GM21528 (cell line): ENCODE results near the gene MAST4.

Experiments used
- ATAC-seq: cut with Tn5 transposase; IDR thresholded peaks from one replicate; pipeline ENCODE4 v1.9.1; 2021; ENCODE audit warnings: mild to moderate bottlenecking, moderate library complexity; ENCODE audit not compliant: unreplicated experiment, low FRiP score

Gene MAST4

GRCh38 chr5:67028941-67029340, 432.7 kb downstream of the MAST4 start:
- ATAC-seq, result no peak

DNA sequence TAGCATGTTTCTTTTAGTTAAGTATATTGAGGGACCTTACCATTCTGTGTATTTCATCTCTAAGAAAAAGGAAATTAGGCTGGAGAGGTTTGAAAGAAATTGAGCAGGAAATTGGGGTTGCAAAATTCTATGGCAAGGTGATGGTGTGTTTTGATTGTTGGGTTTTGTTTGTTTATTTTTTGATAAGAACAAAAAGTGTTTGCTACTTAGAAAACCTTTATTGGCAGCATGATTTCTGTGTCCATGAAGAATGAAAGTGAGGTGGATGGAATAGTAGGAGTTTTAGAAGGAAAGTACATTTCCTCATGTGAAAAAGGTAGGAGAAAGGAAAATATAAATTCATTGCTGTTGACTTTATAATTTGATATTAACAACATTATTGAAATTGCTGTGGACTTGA, 433.3 kb downstream of the MAST4 start:
- ATAC-seq, result no peak

DNA sequence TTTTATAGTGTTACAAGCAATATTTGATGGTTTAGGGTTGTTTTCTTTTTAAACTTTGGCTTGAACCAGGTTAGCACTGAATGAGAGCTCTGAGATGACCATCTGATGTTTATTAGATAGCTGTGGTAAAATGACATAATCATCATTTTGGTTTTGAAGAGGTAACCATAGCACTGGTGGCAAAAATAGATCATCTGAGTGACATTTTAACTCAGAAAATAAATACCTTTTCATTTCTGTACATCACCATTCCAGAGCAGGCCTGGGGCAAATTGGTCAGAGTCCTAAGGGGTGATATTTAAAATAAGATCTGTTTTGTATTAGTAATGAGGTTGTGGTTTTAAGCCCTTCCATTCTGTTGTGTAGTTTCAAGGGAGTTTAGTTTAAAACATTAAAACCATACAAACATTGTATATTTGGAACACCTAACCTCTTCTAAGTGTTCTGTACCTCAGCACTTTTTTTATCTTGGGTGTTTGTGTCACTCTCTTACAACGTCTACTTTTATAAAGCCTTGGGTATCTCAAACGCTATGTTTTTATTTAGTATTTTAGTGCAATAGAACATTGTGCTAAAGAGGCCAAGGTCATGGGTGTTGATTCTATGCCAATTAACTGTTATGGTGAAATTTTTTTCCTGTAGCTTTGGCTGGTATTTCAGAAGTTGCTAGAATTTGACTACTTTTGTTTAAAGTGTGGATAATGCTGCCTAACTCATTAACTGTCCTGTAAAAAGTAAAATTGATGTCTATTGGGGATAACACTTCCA, 434.3 kb downstream of the MAST4 start:
- no peak for ATAC-seq

DNA sequence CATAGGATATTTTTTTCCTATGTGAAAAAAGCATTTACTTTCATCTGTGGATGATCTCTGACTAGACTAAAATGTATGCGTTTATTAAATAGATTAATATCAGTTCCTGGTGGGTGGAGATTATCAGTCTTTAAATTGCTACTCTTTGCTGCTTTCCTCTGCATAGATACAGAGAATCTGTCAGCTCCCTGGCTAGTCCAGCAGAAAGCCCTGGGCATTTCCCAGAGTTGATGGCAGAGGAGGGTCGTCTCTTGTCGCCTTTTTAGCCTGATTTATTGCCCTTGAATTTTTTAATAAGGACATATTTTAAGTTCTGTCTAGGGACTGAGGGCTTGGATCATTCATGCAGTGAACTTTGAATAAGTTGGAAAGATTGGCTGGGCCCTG, 434.9 kb downstream of the MAST4 start:
- no peak for ATAC-seq

GRCh38 chr5:67031692-67032091, 435.5 kb downstream of the MAST4 start:
- ATAC-seq, result no peak

GRCh38 chr5:67032921-67033664, 436.9 kb downstream of the MAST4 start:
- no peak for ATAC-seq

DNA sequence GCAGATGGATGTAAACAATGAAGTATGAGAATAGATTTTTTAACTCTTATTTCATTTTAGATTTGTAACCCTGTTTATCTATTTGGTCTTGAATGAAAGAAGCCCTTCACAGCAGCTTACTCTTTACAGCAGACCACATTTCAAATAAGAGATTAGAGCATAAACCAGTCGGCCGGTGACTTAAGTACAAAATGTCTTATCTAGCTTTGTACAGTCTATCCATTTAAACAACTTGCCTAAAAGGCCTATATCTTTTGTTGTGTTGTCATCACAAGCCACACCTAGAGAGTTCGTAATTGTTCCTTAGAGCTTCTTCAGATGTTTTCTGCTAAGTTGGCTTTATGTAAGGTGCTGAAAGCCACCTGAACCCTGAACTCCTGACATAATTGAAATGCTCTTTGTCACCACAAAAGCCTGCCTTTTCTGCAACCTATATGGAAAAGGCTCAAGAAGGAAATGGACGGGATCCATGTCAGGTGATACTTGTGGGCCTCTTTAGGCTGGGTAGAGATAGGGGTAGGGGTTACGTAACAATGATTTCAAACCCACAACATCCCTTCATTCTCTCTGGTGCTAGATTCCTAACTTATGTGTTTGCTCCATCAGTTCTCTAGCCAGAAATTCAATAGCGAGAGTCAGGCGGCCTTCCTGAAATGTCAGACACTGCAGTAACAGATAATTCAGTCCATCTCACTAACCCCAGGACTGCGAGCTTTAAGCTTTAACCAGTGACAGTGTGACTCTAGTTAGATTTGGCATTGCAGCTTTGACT, 437.9 kb downstream of the MAST4 start:
- no peak for ATAC-seq

GRCh38 chr5:67035098-67035740, 439.0 kb downstream of the MAST4 start:
- ATAC-seq, result no peak

DNA sequence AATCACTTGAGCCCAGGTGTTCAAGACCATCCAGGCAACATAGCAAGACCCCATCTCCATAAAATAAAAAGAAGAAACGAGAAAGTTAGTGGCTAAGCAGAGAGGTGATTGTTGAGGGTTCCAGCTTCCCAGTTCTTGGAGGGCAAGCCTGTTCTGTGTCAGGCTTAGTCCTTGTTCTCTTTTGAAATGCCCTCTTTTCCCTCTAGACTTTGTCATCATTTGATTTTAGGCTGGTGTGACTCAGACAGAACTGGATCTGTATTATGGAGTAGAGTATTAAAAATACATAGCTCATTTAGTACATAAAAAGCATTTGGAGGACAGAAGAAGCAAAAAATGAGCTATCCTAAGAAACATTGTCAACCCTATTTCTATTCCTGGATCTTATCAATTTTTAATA, 441.0 kb downstream of the MAST4 start:
- no peak for ATAC-seq

- no peak for ATAC-seq
Observed at GRCh38 chr5:67038817-67039603, 442.8 kb downstream of the MAST4 start.

- no peak for ATAC-seq
Observed at GRCh38 chr5:67042176-67043003, 446.2 kb downstream of the MAST4 start.

GRCh38 chr5:67043796-67044511, 447.8 kb downstream of the MAST4 start:
- no peak for ATAC-seq

- ATAC-seq, result no peak
Observed at GRCh38 chr5:67045816-67046740, 449.9 kb downstream of the MAST4 start.

- ATAC-seq, result no peak
Observed at GRCh38 chr5:67047160-67047559, 451.0 kb downstream of the MAST4 start.

DNA sequence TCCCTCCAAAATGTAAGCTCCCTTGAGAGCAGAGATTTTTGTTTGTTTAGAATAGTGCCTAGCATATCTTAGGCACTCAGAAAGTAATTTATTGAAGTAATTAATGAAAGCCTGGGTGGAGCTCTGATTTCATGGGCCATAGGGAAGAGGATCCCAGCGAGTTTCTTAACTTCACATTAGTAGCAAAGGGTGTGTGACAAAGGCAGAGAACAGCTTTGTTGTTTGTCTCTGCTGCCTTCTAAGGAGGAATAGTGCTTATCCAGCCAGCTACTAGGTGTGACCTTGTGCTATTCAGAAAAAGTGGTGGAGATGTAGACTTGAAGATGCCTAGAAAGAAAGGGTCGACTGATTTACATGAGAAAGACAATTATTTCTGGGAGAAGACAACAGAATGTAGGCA, 451.4 kb downstream of the MAST4 start:
- no peak for ATAC-seq

GRCh38 chr5:67050125-67050524, 453.9 kb downstream of the MAST4 start:
- ATAC-seq, result no peak

- no peak for ATAC-seq
Observed at GRCh38 chr5:67050635-67051034, 454.4 kb downstream of the MAST4 start.

- ATAC-seq, result no peak
Observed at GRCh38 chr5:67051164-67051563, 455.0 kb downstream of the MAST4 start.
